Left lung (tissue), 10 donors: ENCODE results near the gene FXYD1. TPM values are rescaled to one million over a fixed set of nuclear protein-coding genes. Genes with fewer than 3 reads are reported as not detected.

Experiments used
- ATAC-seq: fragments of 200-7000 bp; cut with Tn5 transposase; one replicate; pipeline ENCODE4 v1.9.1; 2020; ENCODE audit warnings: moderate library complexity
- DNase-seq, 4 donors: peaks; one replicate each; pipeline ENCODE4 v3.0.0-alpha.2; 2013 to 2020
- H3K27ac ChIP-seq, 2 donors: fragments of 200-600 bp; sonication (generic) in 1 of 2; one replicate each; pipeline versions ENCODE4 v1.5.0 to v1.8.0; 2020 to 2021
- H3K27me3 ChIP-seq, 2 donors: fragments of 200-600 bp; sonication (generic) in 1 of 2; one replicate each; pipeline versions ENCODE4 v1.5.0 to v1.8.0; 2020 to 2021
- H3K36me3 ChIP-seq, 2 donors: fragments of 200-600 bp; sonication (generic) in 1 of 2; one replicate each; pipeline versions ENCODE4 v1.5.0 to v1.8.0; 2020 to 2021
- H3K4me1 ChIP-seq, 2 donors: fragments of 200-600 bp; one replicate each; pipeline ENCODE4 v1.8.0; 2021
- H3K4me3 ChIP-seq, 2 donors: fragments of 200-600 bp; sonication (generic) in 1 of 2; one replicate each; pipeline versions ENCODE4 v1.5.0 to v1.8.0; 2020 to 2021; ENCODE audit warnings: mild to moderate bottlenecking in 1 of 2
- H3K9me3 ChIP-seq, 2 donors: fragments of 200-600 bp; sonication (generic) in 1 of 2; one replicate each; pipeline versions ENCODE4 v1.5.0 to v1.8.0; 2020 to 2021
- intact Hi-C, 2 donors: fragments of 100-400 bp; cut with DNase I; formaldehyde crosslinking; loops; one replicate each; pipeline versions ENCODE4 v1.11.2 to v1.14.2; 2022
- polyA plus RNA-seq, 6 donors: library from polyadenylated mRNA; unstranded; fragments of 120-200 nt; gene quantifications; one replicate each; pipeline ENCODE4 v1.2.1, GENCODE V29; 2013; ENCODE audit not compliant: insufficient read length in 6 of 6
- total RNA-seq, 2 donors: library from RNA; stranded (reverse); fragmentation: NEBNext Ultra II Directional; extraction: Animal tissue kit (Norgen Biotek cat#: 25700); gene quantifications; one replicate each; pipeline ENCODE4 v1.2.1, GENCODE V29; 2021
- TF ChIP-seq, protein P1 (sequence below), 2 donors: fragments of 200-600 bp; sonication (generic) in 1 of 2; IDR thresholded peaks; one replicate each; pipeline versions ENCODE4 v1.5.0 to v1.8.0; 2021; ENCODE audit warnings: antibody characterized with exemption in 2 of 2
- donor health status: DM: no; HTN: yes; CAD: no.
- donor health status: DM: no; HTN: no; CAD: no.

Gene FXYD1
- total and polyA plus RNA-seq, 8 donors, result 20.1 to 67.0 (median 53.1) TPM

DNA sequence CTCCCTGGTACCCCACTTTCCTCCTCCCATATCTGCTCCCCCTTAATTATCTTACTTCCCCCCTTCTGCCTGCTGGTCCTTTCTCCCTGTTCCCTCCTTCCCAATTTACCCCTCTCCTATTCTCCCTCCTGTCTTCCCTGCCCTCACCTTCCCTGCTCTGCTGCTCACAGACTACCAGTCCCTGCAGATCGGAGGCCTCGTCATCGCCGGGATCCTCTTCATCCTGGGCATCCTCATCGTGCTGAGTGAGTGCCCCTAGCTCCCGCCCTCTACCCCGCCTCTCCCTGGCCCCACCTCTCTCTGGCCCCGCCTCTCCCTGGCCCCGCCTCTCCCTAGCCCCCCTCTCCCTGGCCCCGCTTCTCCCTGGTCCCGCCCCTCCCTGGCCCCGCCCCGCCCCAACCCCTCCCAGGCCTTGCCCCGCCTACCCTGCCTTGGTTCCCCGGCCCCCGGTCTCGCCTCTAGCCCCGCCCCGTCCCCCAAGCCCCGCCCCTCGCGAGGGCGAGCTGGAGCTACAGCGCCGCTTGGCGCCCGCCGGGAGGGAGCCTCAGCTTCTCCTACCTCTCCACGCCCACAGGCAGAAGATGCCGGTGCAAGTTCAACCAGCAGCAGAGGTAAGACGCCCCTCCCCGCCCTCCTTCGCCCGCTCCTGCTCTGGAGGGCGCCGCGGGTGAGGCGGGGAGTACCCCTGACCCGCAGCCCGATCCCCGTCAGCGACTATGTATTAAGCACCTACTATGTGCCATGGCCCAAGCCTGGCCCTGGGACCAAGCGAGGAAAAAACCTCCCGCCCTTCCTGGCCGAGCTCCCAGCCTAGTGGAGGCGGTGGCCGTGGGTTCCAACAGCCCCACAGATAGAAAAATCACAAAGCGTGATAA is 2.6 kb downstream of the FXYD1 start:
- TF ChIP-seq, protein P1, sequence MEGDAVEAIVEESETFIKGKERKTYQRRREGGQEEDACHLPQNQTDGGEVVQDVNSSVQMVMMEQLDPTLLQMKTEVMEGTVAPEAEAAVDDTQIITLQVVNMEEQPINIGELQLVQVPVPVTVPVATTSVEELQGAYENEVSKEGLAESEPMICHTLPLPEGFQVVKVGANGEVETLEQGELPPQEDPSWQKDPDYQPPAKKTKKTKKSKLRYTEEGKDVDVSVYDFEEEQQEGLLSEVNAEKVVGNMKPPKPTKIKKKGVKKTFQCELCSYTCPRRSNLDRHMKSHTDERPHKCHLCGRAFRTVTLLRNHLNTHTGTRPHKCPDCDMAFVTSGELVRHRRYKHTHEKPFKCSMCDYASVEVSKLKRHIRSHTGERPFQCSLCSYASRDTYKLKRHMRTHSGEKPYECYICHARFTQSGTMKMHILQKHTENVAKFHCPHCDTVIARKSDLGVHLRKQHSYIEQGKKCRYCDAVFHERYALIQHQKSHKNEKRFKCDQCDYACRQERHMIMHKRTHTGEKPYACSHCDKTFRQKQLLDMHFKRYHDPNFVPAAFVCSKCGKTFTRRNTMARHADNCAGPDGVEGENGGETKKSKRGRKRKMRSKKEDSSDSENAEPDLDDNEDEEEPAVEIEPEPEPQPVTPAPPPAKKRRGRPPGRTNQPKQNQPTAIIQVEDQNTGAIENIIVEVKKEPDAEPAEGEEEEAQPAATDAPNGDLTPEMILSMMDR (IDR thresholded peaks at IDR 0.05), result peak; percentile 7 to 34
- Histone ChIP-seq H3K4me1 (peaks cover 13 to 45% of the 10 kb centered on the region in 2 donors), H3K27ac (no peak overlapping the region), H3K4me3 (no peak overlapping the region), H3K9me3 (no peaks in the 10 kb centered on the region), H3K36me3 (no peaks in the 10 kb centered on the region), H3K27me3 (peaks cover 0 to 74% of the 10 kb centered on the region in 2 donors)
- intact Hi-C loops, result no loop called here
- DNase-seq, result peak in 3 of 4 donors; percentile 72 to 99 (median 91)
- ATAC-seq, result peak; percentile 89

DNA sequence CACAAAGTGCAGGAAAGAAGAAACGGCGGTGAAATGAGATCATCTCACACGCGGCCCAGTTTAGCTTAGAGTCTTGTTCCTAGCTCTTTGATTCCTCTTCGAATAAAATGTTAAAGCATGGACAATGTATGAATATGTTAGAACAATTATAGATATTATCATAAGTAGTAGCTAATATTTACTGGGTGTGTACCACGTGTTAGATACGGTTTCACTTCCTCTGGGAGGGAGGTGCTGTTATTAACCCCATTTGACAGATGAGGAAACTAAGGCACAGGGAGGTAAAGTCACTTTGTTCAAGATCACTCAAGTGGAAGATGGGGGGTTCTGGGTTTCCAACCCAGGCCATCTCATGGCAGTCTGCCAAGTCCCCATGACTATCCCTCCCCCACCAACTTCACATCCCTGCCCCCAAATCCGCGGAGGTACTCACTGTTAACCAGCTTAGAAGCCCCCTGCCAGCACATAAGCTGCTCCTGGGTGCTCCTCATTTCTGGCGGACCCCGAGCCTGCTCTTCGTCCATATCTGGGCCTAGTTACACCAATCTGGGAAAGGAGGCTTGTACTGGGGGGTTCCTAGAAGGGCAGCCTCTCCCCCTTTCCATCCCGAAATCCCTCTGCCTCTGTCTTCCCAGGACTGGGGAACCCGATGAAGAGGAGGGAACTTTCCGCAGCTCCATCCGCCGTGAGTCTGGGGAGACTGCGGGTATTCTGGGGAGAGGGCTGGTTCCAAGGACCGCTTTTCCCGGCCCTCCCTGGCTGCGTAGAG is 3.4 kb downstream of the FXYD1 start:
- H3K27me3 ChIP-seq, result peaks cover 0 to 71% of the 10 kb centered on the region in 2 donors
- no peak for DNase-seq
- no peaks in the 10 kb centered on the region for H3K36me3 ChIP-seq
- ATAC-seq, result no peak
- no peaks in the 10 kb centered on the region for H3K9me3 ChIP-seq
- no peak overlapping the region for H3K27ac ChIP-seq
- intact Hi-C loops, result no loop called here
- peaks cover 13 to 43% of the 10 kb centered on the region in 2 donors for H3K4me1 ChIP-seq
- TF ChIP-seq, protein P1 (IDR thresholded peaks at IDR 0.05), result no peak
- no peak overlapping the region for H3K4me3 ChIP-seq

DNA sequence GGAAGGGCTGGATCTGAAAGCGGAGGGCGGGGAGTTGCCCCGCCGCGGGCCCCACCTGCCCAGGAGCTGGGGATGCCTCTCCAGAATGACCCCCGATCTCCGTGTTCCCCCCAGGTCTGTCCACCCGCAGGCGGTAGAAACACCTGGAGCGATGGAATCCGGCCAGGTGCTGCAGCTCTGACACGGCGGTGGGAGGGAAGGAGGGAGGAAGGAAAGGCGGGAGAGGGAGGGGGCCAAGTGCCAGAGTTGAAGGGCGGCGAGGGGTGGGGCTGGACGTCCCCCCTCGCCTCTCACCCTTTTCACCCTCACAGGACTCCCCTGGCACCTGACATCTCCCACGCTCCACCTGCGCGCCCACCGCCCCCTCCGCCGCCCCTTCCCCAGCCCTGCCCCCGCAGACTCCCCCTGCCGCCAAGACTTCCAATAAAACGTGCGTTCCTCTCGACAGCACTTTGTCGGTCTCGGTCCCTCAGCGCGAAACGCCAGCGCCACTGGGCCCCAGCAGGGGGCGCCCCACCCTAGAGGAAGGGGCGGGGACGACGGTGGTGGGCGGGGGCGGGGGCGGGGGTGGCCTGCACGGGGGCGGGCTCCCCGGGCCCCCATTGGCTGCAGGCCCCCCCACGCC is 4.1 kb downstream of the FXYD1 start:
- peak; percentile 27 for ATAC-seq
- Histone ChIP-seq H3K4me1 (peaks cover 13 to 40% of the 10 kb centered on the region in 2 donors), H3K9me3 (no peaks in the 10 kb centered on the region), H3K27ac (no peak overlapping the region), H3K36me3 (no peaks in the 10 kb centered on the region), H3K4me3 (no peak overlapping the region), H3K27me3 (peaks cover 0 to 68% of the 10 kb centered on the region in 2 donors)
- intact Hi-C loops, result no loop called here
- TF ChIP-seq, protein P1 (IDR thresholded peaks at IDR 0.05), result peak; percentile 49 to 67
- peak in 1 of 4 donors; percentile 63 for DNase-seq

DNA sequence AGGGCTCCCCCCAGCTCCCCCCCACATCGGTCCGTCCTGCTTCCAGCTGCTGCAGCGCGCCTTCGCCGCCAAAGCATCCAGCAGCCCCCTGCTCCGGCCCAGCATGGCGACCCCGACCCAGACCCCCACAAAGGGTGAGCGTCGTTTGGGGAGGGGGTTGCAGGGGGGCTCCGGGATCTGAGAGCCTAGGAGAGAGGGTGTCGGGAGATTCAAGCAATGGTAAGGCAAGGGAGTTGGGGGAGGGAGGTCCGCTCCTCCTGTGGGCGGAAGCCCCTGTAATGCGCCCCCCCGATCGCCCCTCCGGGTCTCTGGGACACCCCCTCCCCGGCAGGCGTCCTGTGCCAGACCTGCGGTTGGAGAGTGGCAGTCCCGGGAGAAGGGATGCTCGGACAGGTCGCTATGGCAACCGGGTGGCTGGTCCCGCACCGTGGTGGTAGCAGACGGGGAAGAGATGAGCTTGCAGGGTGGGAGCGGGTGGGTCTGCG is 4.6 kb downstream of the FXYD1 start, which contains the start of gene FXYD7:
Gene FXYD7 (plus strand): TSS at position 25 of the 485 bp plus-strand sequence. CDS start 79 bp downstream, at position 104.
- no peak within 1 kb of the TSS for H3K4me3 ChIP-seq
- intact Hi-C loops, result no loop called here
- no peak for ATAC-seq
- peaks cover 13 to 40% of the 10 kb centered on the region in 2 donors for H3K4me1 ChIP-seq
- H3K9me3 ChIP-seq, result no peaks in the 10 kb centered on the region
- no peak within 1 kb of the TSS for H3K27ac ChIP-seq
- TF ChIP-seq, protein P1 (IDR thresholded peaks at IDR 0.05), result peak; percentile 5 to 21
- no peaks in the 10 kb centered on the region for H3K36me3 ChIP-seq
- H3K27me3 ChIP-seq, result peaks cover 0 to 66% of the 10 kb centered on the region in 2 donors
- DNase-seq, result no peak
